PC-9 (cell line): Measurements from ENCODE around the gene G3BP1.

Experiments
- EZH2 ChIP-seq: fragments of 200-600 bp; sonication (generic); IDR thresholded peaks from 2 replicates; pipeline ENCODE4 v1.8.0; 2017; ENCODE audit warnings: antibody characterized with exemption, low read depth
- TF ChIP-seq, protein P1 (sequence below): fragments of 200-600 bp; sonication (generic); conservative IDR thresholded peaks from 2 replicates; pipeline ENCODE4 v1.6.1; 2017; ENCODE audit warnings: mixed run types, antibody characterized with exemption, mild to moderate bottlenecking, moderate library complexity

DNA sequence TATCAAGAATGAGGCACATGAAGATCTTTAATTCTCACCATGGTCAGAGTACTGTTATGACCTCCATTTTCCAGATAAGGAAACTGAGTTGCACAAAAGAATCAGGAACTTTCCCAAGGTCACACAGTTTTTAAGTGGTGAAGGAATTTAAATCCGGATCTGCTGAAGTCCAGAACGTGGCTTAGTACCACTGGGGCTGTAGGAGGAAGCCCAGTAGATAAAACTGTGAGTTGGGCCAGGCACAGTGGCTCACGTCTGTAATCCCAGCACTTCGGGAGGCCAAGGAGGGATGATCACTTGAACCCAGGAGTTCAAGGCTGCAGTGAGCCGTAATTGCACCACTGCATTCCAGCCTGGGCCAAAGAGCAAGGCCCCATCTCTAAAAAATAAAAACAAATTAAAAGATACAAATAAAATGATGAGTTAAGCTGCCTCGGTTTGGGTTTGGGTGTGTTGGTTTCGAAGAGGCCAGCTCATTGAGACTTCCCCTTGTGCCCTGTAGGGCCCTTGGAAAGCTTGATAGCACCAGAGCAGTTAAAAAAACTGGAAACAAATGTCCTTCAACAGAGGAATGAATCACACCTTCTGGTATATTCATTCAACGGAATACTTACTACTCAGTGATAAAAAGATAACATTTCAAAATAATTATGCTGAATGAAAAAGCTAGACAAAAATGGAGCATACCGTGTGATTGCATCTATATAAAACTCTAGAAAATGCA, 33.5 kb upstream of the G3BP1 start:
- TF ChIP-seq, protein P1, sequence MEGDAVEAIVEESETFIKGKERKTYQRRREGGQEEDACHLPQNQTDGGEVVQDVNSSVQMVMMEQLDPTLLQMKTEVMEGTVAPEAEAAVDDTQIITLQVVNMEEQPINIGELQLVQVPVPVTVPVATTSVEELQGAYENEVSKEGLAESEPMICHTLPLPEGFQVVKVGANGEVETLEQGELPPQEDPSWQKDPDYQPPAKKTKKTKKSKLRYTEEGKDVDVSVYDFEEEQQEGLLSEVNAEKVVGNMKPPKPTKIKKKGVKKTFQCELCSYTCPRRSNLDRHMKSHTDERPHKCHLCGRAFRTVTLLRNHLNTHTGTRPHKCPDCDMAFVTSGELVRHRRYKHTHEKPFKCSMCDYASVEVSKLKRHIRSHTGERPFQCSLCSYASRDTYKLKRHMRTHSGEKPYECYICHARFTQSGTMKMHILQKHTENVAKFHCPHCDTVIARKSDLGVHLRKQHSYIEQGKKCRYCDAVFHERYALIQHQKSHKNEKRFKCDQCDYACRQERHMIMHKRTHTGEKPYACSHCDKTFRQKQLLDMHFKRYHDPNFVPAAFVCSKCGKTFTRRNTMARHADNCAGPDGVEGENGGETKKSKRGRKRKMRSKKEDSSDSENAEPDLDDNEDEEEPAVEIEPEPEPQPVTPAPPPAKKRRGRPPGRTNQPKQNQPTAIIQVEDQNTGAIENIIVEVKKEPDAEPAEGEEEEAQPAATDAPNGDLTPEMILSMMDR: no peak
- TF ChIP-seq EZH2: no peak
